Measurements from ENCODE around the gene TMEM248.

DNA sequence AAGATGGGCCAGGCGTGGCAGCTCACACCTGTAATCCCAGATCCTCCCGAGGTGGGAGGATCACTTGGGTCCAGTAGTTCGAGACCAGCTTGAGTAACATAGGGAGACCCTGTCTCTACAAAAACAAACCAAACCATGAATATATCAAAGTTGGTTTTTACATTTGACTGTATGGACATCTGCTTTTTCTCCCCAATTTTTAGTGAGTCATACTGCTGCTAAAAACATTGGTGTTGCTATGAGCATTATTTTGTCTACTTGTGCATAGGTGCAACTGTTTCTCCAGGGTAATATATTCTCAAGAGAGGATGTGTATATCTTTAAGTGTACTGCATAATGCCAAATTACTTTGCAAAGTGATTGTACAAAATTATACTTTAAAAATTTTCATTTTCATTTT lies 769 bp upstream of the TMEM248 start:
- TF ChIP-seq, protein P1, sequence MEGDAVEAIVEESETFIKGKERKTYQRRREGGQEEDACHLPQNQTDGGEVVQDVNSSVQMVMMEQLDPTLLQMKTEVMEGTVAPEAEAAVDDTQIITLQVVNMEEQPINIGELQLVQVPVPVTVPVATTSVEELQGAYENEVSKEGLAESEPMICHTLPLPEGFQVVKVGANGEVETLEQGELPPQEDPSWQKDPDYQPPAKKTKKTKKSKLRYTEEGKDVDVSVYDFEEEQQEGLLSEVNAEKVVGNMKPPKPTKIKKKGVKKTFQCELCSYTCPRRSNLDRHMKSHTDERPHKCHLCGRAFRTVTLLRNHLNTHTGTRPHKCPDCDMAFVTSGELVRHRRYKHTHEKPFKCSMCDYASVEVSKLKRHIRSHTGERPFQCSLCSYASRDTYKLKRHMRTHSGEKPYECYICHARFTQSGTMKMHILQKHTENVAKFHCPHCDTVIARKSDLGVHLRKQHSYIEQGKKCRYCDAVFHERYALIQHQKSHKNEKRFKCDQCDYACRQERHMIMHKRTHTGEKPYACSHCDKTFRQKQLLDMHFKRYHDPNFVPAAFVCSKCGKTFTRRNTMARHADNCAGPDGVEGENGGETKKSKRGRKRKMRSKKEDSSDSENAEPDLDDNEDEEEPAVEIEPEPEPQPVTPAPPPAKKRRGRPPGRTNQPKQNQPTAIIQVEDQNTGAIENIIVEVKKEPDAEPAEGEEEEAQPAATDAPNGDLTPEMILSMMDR (IDR thresholded peaks at IDR 0.05) = no peak
- no peak for TF ChIP-seq POLR2A (IDR thresholded peaks at IDR 0.05)
